H9 (cell line): ENCODE measurements around the gene PRCD. TPM values are rescaled to one million over a fixed set of nuclear protein-coding genes. Genes with fewer than 3 reads are reported as not detected.

Experiments used
- DNase-seq: peaks from one replicate; pipeline ENCODE4 v3.0.0-alpha.2; 2017
- H2AFZ ChIP-seq: one replicate; pipeline ENCODE4 v1.6.1; 2013; ENCODE audit warnings: mild to moderate bottlenecking, low read length, control low read depth, moderate library complexity
- H2AK5ac ChIP-seq: 2 replicates; pipeline ENCODE4 v1.6.1; 2013; ENCODE audit warnings: low read length, control low read depth, mixed read lengths; ENCODE audit not compliant: insufficient read length
- H2BK120ac ChIP-seq: one replicate; pipeline ENCODE4 v1.6.1; 2013; ENCODE audit warnings: low read depth, mild to moderate bottlenecking, low read length, control low read depth, inconsistent platforms; ENCODE audit not compliant: poor library complexity, severe bottlenecking
- H2BK12ac ChIP-seq: 2 replicates; pipeline ENCODE4 v1.6.1; 2013; ENCODE audit warnings: low read length, control low read depth, mixed read lengths, low read depth; ENCODE audit not compliant: insufficient read length
- H2BK15ac ChIP-seq: 2 replicates; pipeline ENCODE4 v1.6.1; 2013; ENCODE audit warnings: low read depth, low read length, control low read depth
- H2BK20ac ChIP-seq: one replicate; pipeline ENCODE4 v1.6.1; 2013; ENCODE audit warnings: low read depth, mild to moderate bottlenecking, low read length, control low read depth, inconsistent platforms; ENCODE audit not compliant: poor library complexity, severe bottlenecking
- H2BK5ac ChIP-seq: 2 replicates; pipeline ENCODE4 v1.6.1; 2013; ENCODE audit warnings: low read length, control low read depth, mixed read lengths; ENCODE audit not compliant: insufficient read length
- H3K14ac ChIP-seq: 2 replicates; pipeline ENCODE4 v1.6.1; 2013; ENCODE audit warnings: low read length, control low read depth; ENCODE audit not compliant: insufficient read depth
- H3K18ac ChIP-seq: 2 replicates; pipeline ENCODE4 v1.6.1; 2013; ENCODE audit warnings: low read depth, mild to moderate bottlenecking, mixed read lengths, low read length, control low read depth; ENCODE audit not compliant: insufficient read length
- H3K23ac ChIP-seq: 2 replicates; pipeline ENCODE4 v1.6.1; 2013; ENCODE audit warnings: low read length, control low read depth, mixed read lengths, low read depth; ENCODE audit not compliant: insufficient read length
- H3K23me2 ChIP-seq: 2 replicates; pipeline ENCODE4 v1.6.1; 2013; ENCODE audit warnings: low read depth, mild to moderate bottlenecking, mixed read lengths, low read length, control low read depth; ENCODE audit not compliant: insufficient read length, poor library complexity, severe bottlenecking
- H3K27ac ChIP-seq: 2 replicates; pipeline ENCODE4 v1.5.1; 2013; ENCODE audit warnings: low read length, control low read depth, mixed read lengths, low read depth; ENCODE audit not compliant: insufficient read length
- H3K27me3 ChIP-seq: 2 replicates; pipeline ENCODE4 v1.6.1; 2013; ENCODE audit warnings: low read length, control low read depth, inconsistent platforms; ENCODE audit not compliant: insufficient read depth
- H3K4ac ChIP-seq: 2 replicates; pipeline ENCODE4 v1.6.1; 2013; ENCODE audit warnings: low read depth, mild to moderate bottlenecking, control low read depth, inconsistent platforms, low read length, moderate library complexity
- H3K4me1 ChIP-seq: 2 replicates; pipeline ENCODE4 v1.6.1; 2013; ENCODE audit warnings: low read length, control low read depth, inconsistent platforms; ENCODE audit not compliant: insufficient read depth
- H3K4me2 ChIP-seq: 2 replicates; pipeline ENCODE4 v1.6.1; 2013; ENCODE audit warnings: low read length, control low read depth, mixed read lengths; ENCODE audit not compliant: insufficient read length, insufficient read depth
- H3K56ac ChIP-seq: 2 replicates; pipeline ENCODE4 v1.6.1; 2013; ENCODE audit warnings: low read depth, mild to moderate bottlenecking, mixed read lengths, low read length, control low read depth; ENCODE audit not compliant: insufficient read length
- H3K79me1 ChIP-seq: 2 replicates; pipeline ENCODE4 v1.6.1; 2013; ENCODE audit warnings: low read depth, mild to moderate bottlenecking, moderate library complexity, low read length, control low read depth, inconsistent platforms; ENCODE audit not compliant: insufficient read depth, poor library complexity, severe bottlenecking
- H3K79me2 ChIP-seq: 2 replicates; pipeline ENCODE4 v1.6.1; 2013; ENCODE audit warnings: low read length, control low read depth, inconsistent platforms; ENCODE audit not compliant: insufficient read depth
- H3K9ac ChIP-seq: 2 replicates; pipeline ENCODE4 v1.6.1; 2013; ENCODE audit warnings: low read length, control low read depth, mixed read lengths; ENCODE audit not compliant: insufficient read length; ENCODE audit errors: extremely low read depth
- H3K9me3 ChIP-seq: one replicate; pipeline ENCODE4 v1.6.1; 2013; ENCODE audit warnings: low read depth, low read length, inconsistent platforms; ENCODE audit not compliant: control insufficient read depth
- H3T11ph ChIP-seq: one replicate; pipeline ENCODE4 v1.6.1; 2013; ENCODE audit warnings: mild to moderate bottlenecking, low read length, control low read depth, inconsistent platforms
- H4K20me1 ChIP-seq: one replicate; pipeline ENCODE4 v1.6.1; 2013; ENCODE audit not compliant: control insufficient read depth, insufficient read length, insufficient read depth
- H4K5ac ChIP-seq: 2 replicates; pipeline ENCODE4 v1.6.1; 2013; ENCODE audit warnings: low read depth, mild to moderate bottlenecking, mixed read lengths, low read length, control low read depth; ENCODE audit not compliant: insufficient read length
- H4K8ac ChIP-seq: replicated peaks from 2 replicates; pipeline ENCODE4 v1.6.1; 2013; ENCODE audit warnings: low read length, control low read depth, mixed read lengths, low read depth; ENCODE audit not compliant: insufficient read length
- H4K91ac ChIP-seq: 2 replicates; pipeline ENCODE4 v1.6.1; 2013; ENCODE audit warnings: low read depth, mild to moderate bottlenecking, moderate library complexity, mixed read lengths, low read length, control low read depth; ENCODE audit not compliant: insufficient read length
- H3K27ac Mint-ChIP-seq, 3 experiments: 2 replicates in 2 of 3; 3 replicates in 1 of 3; pipeline ENCODE4 v1.8.0; 2020 to 2021; ENCODE audit warnings: mixed read lengths in 3 of 3, mild to moderate bottlenecking in 1 of 3, moderate library complexity in 1 of 3
- H3K27me3 Mint-ChIP-seq: 2 replicates; pipeline ENCODE4 v1.8.0; 2021; ENCODE audit warnings: low read depth, mild to moderate bottlenecking, moderate library complexity, mixed read lengths
- H3K36me3 Mint-ChIP-seq, 3 experiments: 2 replicates in 2 of 3; 3 replicates in 1 of 3; pipeline ENCODE4 v1.8.0; 2020 to 2021; ENCODE audit warnings: low read depth in 3 of 3, mixed read lengths in 3 of 3; ENCODE audit not compliant: insufficient read depth in 1 of 3
- H3K4me1 Mint-ChIP-seq, 2 experiments: 2 replicates each; pipeline ENCODE4 v1.8.0; 2020; ENCODE audit warnings: mixed read lengths in 2 of 2
- H3K4me3 Mint-ChIP-seq, 2 experiments: 2 replicates in 1 of 2; 3 replicates in 1 of 2; pipeline ENCODE4 v1.8.0; 2020 to 2021; ENCODE audit warnings: mild to moderate bottlenecking in 2 of 2, mixed read lengths in 2 of 2, moderate library complexity in 1 of 2
- H3K9me3 Mint-ChIP-seq, 2 experiments: 2 replicates in 1 of 2; 3 replicates in 1 of 2; pipeline ENCODE4 v1.8.0; 2020; ENCODE audit warnings: mild to moderate bottlenecking in 2 of 2, mixed read lengths in 2 of 2, moderate library complexity in 1 of 2
- CTCF ChIP-seq: fragments of 200-600 bp; sonication (generic); conservative IDR thresholded peaks from 3 replicates; pipeline ENCODE4 v1.8.0; 2021; ENCODE audit warnings: antibody characterized with exemption, mild to moderate bottlenecking
- WGBS: extraction: QIAGEN DNeasy Blood & Tissue Kit; methylation state at CpG from one replicate; pipeline ENCODE4 v1.1.7; 2013; ENCODE audit warnings: missing lambda C conversion rate, low lambda C conversion rate, mixed read lengths; ENCODE audit not compliant: insufficient read length; ENCODE audit errors: extremely low coverage; 5-methylcytosine and 5-hydroxymethylcytosine counted together
- total RNA-seq: library from RNA; stranded (reverse); gene quantifications from 2 replicates; pipeline ENCODE4 v1.2.1, GENCODE V29; 2021

Gene PRCD
- total RNA-seq, 1 experiment from 2014 or later = 0.46 TPM

GRCh38 chr17:76540381-76541300, 797 bp downstream of the PRCD start:
- Histone ChIP-seq H4K5ac (no peak overlapping the region), H3K56ac (no peak overlapping the region), H2AK5ac (no peak overlapping the region), H3T11ph (no peak overlapping the region), H3K14ac (no peak overlapping the region), H3K18ac (no peak overlapping the region), H3K4ac (no peak overlapping the region), H2BK20ac (no peak overlapping the region), H3K27ac (no peak overlapping the region), H2BK120ac (no peak overlapping the region), H4K20me1 (peaks cover 4% of the 10 kb centered on the region), H3K23me2 (peaks cover 11% of the 10 kb centered on the region), H3K4me2 (peak overlapping the region; percentile 51), H3K79me1 (no peaks in the 10 kb centered on the region), H2BK5ac (no peak overlapping the region), H3K4me1 (peaks cover 2% of the 10 kb centered on the region; the same call in 1 of the 2 replicates), H2AFZ (no peak overlapping the region), H4K91ac (no peak overlapping the region), H4K8ac (no peak overlapping the region), H3K79me2 (no peaks in the 10 kb centered on the region), H3K9ac (no peak overlapping the region), H2BK12ac (no peak overlapping the region), H3K27me3 (peaks cover 20% of the 10 kb centered on the region; the same call in 1 of the 2 replicates), H2BK15ac (no peak overlapping the region), H3K9me3 (no peaks in the 10 kb centered on the region), H3K23ac (no peak overlapping the region)
- no peak for TF ChIP-seq CTCF
- Mint-ChIP-seq H3K27me3 (peaks cover 55% of the 10 kb centered on the region), H3K9me3 (no peaks in the 10 kb centered on the region), H3K36me3 (no peaks in the 10 kb centered on the region), H3K4me3 (peak overlapping the region; percentile 63 to 79), H3K27ac (peak overlapping the region in 1 of 3 experiments; percentile 68; a peak in 1 of 7 replicates), H3K4me1 (peaks cover 31 to 47% of the 10 kb centered on the region in 2 experiments)
- peak; percentile 100 for DNase-seq
- no CpG with 5 or more reads among the region's 27 CpGs for WGBS
